ENCODE results near the gene ECI1. TPM values are rescaled to one million over a fixed set of nuclear protein-coding genes. Genes with fewer than 3 reads are reported as not detected.

The ECI1 gene
- total RNA-seq, 4 donors from 2014 or later: 74.0 to 137 (median 79.3) TPM

- Histone ChIP-seq H3K4me3 (peak overlapping the region in 3 of 4 donors; percentile 34 to 38 (median 35)), H3K4me1 (peaks cover 7 to 10% of the 10 kb centered on the region in 2 donors), H3K27ac (no peak overlapping the region), H3K9me3 (no peaks in the 10 kb centered on the region), H3K27me3 (peaks cover 27 to 36% (median 33%) of the 10 kb centered on the region in 3 donors), H3K36me3 (no peaks in the 10 kb centered on the region)
- peak in 1 of 2 donors; percentile 19 for ATAC-seq
- no peak for DNase-seq
- in situ Hi-C loops (cut with MboI; ENCODE audit: low sequenced_read_pairs in 4 of 4) (no loop called here), intact Hi-C loops (cut with DNase I; ENCODE audit: low total_unique reads) (loop anchor here (1.0 to 5.0 kb wide), 2 partner anchors 56 to 307 kb away; partner anchors contain the start of gene ECI1)
- TF ChIP-seq CTCF (IDR thresholded peaks at IDR 0.05 in 4 of 5, conservative IDR thresholded peaks at IDR 0.05 in 1 of 5) (no peak), POLR2A (IDR thresholded peaks at IDR 0.05) (no peak)
These were observed 55.8 kb downstream of the ECI1 start for GRCh38 chr16:2195322-2196161.

DNA sequence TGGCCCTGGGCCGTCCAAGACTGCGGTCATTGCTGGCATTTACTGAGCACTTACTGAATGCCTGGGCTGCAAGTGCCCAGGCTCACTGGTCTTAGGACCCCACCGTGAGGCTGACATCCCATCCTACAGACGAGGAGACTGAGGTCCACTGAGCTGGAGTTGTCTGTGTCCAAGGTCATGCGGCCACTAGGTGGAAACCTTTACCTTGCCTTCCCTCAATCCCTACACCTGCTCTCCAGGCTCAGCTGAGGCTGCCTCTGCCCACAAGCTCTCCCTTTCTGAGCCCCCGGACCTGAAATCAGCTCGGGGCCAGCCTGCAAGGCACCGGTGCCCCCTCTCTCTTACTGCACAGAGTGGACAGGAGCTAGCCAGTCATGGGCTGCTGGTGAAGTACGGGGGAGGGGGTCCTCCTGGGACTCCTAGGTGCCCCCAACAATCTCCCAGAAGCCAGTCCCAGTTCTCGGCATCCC is 56.5 kb downstream of the ECI1 start:
- Histone ChIP-seq H3K4me1 (peaks cover 7 to 10% of the 10 kb centered on the region in 2 donors), H3K9me3 (no peaks in the 10 kb centered on the region), H3K27me3 (peaks cover 27 to 36% (median 33%) of the 10 kb centered on the region in 3 donors), H3K4me3 (no peak overlapping the region), H3K27ac (no peak overlapping the region), H3K36me3 (no peaks in the 10 kb centered on the region)
- intact Hi-C loops (cut with DNase I; ENCODE audit: low total_unique reads): loop anchor here (1.0 to 5.0 kb wide), 2 partner anchors 56 to 307 kb away; partner anchors contain the start of gene ECI1
- DNase-seq (peak; percentile 29 to 49), ATAC-seq (peak; percentile 80 to 88)
- in situ Hi-C loops (cut with MboI; ENCODE audit: low sequenced_read_pairs in 4 of 4): no loop called here
- TF ChIP-seq POLR2A (IDR thresholded peaks at IDR 0.05) (no peak), CTCF (IDR thresholded peaks at IDR 0.05 in 4 of 5, conservative IDR thresholded peaks at IDR 0.05 in 1 of 5) (peak in 4 of 5 experiments; percentile 51 to 66 (median 58))

DNA sequence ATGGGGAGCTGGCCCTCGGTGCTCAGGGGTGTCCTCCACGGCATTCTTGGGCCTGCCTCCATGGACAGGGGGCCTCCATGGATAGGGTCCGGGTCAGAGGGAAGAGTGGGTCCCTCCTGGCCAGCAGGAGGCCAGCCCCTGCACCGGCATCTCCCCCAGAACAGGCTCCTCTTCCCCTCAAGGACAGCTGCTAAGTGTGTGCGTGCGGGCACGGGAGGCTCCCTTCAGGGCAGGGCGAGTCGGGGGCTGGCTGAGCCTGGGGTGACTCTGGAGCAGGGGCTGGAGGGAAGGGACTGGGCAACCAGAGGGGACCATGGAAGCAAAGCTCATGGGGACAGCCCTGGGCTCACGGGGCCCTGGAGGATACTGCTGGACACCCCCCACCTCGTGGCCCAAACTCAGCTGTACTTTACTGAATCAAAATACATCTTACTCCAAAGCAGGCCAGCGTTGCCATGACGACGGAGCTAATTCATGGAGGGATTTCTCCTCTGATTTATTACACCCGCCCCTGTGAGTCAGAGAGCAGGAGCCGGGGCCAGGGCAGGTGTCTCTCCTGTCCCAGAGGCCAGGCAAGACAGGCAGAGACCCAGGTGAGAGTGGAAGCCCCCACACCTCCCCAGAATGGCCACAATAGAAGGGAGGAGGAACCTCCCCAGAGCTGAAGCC is 57.1 kb downstream of the ECI1 start:
- in situ Hi-C loops (cut with MboI; ENCODE audit: low sequenced_read_pairs in 4 of 4): no loop called here
- intact Hi-C loops (cut with DNase I; ENCODE audit: low total_unique reads): no loop called here

GRCh38 chr16:2191446-2191706 is 60.0 kb downstream of the ECI1 start:
- H3K9me3 ChIP-seq: no peaks in the 10 kb centered on the region
- no peaks in the 10 kb centered on the region for H3K36me3 ChIP-seq
- no peak for DNase-seq
- H3K27me3 ChIP-seq: peaks cover 20 to 26% (median 24%) of the 10 kb centered on the region in 3 donors
- intact Hi-C loops (cut with DNase I; ENCODE audit: low total_unique reads) (no loop called here), in situ Hi-C loops (cut with MboI; ENCODE audit: low sequenced_read_pairs in 4 of 4) (no loop called here)
- no peak for ATAC-seq
- H3K4me3 ChIP-seq: no peak overlapping the region
- peaks cover 7 to 10% of the 10 kb centered on the region in 2 donors for H3K4me1 ChIP-seq
- H3K27ac ChIP-seq: no peak overlapping the region
- TF ChIP-seq POLR2A (IDR thresholded peaks at IDR 0.05) (no peak), CTCF (IDR thresholded peaks at IDR 0.05 in 4 of 5, conservative IDR thresholded peaks at IDR 0.05 in 1 of 5) (no peak)

More for the DNA sequence above, 57.1 kb downstream of the ECI1 start:
- Histone ChIP-seq H3K36me3 (no peaks in the 10 kb centered on the region), H3K9me3 (no peaks in the 10 kb centered on the region), H3K27ac (no peak overlapping the region), H3K27me3 (peaks cover 27 to 36% (median 33%) of the 10 kb centered on the region in 3 donors), H3K4me3 (no peak overlapping the region), H3K4me1 (peaks cover 7 to 10% of the 10 kb centered on the region in 2 donors)
- no peak for DNase-seq
- ATAC-seq: no peak
- TF ChIP-seq CTCF (IDR thresholded peaks at IDR 0.05 in 4 of 5, conservative IDR thresholded peaks at IDR 0.05 in 1 of 5) (no peak), POLR2A (IDR thresholded peaks at IDR 0.05) (no peak)

Data from gastrocnemius medialis (tissue), 4 donors.